ENCODE data around the gene MROH7. TPM values are rescaled to one million over a fixed set of nuclear protein-coding genes. Genes with fewer than 3 reads are reported as not detected.

Gene MROH7
- total RNA-seq, 1 experiment from 2014 or later: not detected

DNA sequence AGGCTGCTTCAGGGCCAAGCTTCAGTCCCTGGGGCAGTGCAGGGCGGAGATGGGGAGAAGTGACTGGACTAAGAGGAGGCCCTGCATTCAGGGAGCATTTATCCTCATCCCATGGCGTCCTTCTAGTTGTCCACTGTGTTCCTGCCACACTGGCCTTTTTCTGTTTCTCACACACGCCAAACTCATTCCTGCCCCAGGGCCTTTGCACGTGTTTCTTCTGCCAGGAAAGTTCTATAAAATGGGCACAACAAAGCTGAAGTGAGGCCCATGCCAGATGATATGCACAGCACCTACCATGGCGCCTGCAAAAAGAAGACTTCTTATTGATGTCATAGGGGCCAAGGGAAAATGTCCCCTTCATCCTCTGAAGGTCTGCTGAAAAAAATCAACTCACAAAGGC lies 24.3 kb downstream of the MROH7 start:
- POLR2A ChIA-PET (ENCODE audit: unreplicated experiment): no interaction called here
- intact Hi-C loops (cut with micrococcal nuclease): no loop called here

DNA sequence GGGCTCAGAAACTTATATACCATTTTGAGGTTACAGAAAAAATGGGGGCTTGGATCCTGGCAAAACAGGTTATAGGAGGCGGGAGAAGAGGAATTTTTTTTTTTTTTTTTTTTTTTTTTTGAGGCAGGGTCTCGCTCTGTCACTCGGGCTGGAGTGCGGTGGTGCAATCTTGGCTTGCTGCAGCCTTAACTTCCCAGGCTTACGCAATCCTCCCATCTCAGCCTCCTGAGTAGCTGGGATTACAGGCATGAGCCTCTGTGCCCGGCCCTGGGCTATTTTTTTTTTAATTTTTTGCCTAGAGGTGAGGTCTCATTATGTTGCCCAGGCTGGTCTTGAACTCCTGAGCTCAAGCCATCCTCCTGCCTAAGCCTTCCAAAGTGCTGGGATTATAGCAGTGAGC lies 24.7 kb downstream of the MROH7 start:
- Histone ChIP-seq H3K4me1 (ENCODE audit: insufficient read depth, low read length) (no peaks in the 10 kb centered on the region), H3K9me2 (replicated peaks; ENCODE audit: low read length) (no peaks in the 10 kb centered on the region), H4K20me1 (ENCODE audit: low read length) (no peaks in the 10 kb centered on the region), H3K4me2 (ENCODE audit: low read length) (no peak overlapping the region), H3K9me3 (ENCODE audit: low read length) (no peaks in the 10 kb centered on the region), H3K79me2 (ENCODE audit: low read length) (no peaks in the 10 kb centered on the region), H3K9ac (ENCODE audit: low read length) (no peak overlapping the region), H2AFZ (ENCODE audit: low read length) (no peak overlapping the region), H3K27me3 (ENCODE audit: low read length) (no peaks in the 10 kb centered on the region), H3K27ac (ENCODE audit: low read length) (no peak overlapping the region), H3K4me3 (ENCODE audit: low read length) (no peak overlapping the region), H3F3A (ENCODE audit: low read length, unreplicated experiment) (no peaks in the 10 kb centered on the region), H3K36me3 (ENCODE audit: low read depth, low read length) (no peaks in the 10 kb centered on the region)
- no TSS peak for BruUV-seq (replicated peaks)
- TF ChIP-seq EZH2phosphoT487 (IDR thresholded peaks at IDR 0.05; ENCODE audit: borderline replicate concordance, low read length) (no peak), CTCF (conservative IDR thresholded peaks at IDR 0.05; ENCODE audit: low read depth, low read length) (no peak), EZH2 (IDR thresholded peaks at IDR 0.05; ENCODE audit: low read length, unreplicated experiment) (no peak)
- ATAC-seq: no peak
- POLR2A ChIA-PET (ENCODE audit: unreplicated experiment): no interaction called here
- CTCF ChIA-PET: no interaction called here
- intact Hi-C loops (cut with micrococcal nuclease): no loop called here
- DNase-seq: no peak

More for the DNA sequence above, 24.3 kb downstream of the MROH7 start:
- H3K4me1 ChIP-seq (ENCODE audit: insufficient read depth, low read length): no peaks in the 10 kb centered on the region
- no peaks in the 10 kb centered on the region for H3K27me3 ChIP-seq (ENCODE audit: low read length)
- no TSS peak for BruUV-seq (replicated peaks)
- CTCF ChIA-PET: no interaction called here
- H3K9me3 ChIP-seq (ENCODE audit: low read length): no peaks in the 10 kb centered on the region
- no peak overlapping the region for H3K4me3 ChIP-seq (ENCODE audit: low read length)
- ATAC-seq: no peak
- no peak overlapping the region for H3K4me2 ChIP-seq (ENCODE audit: low read length)
- TF ChIP-seq EZH2 (IDR thresholded peaks at IDR 0.05; ENCODE audit: low read length, unreplicated experiment) (no peak), EZH2phosphoT487 (IDR thresholded peaks at IDR 0.05; ENCODE audit: borderline replicate concordance, low read length) (no peak), CTCF (conservative IDR thresholded peaks at IDR 0.05; ENCODE audit: low read depth, low read length) (no peak)
- no peaks in the 10 kb centered on the region for H3K9me2 ChIP-seq (replicated peaks; ENCODE audit: low read length)
- no peak overlapping the region for H3K27ac ChIP-seq (ENCODE audit: low read length)
- H3K9ac ChIP-seq (ENCODE audit: low read length): no peak overlapping the region
- DNase-seq: no peak
- no peaks in the 10 kb centered on the region for H4K20me1 ChIP-seq (ENCODE audit: low read length)
- no peak overlapping the region for H2AFZ ChIP-seq (ENCODE audit: low read length)
- no peaks in the 10 kb centered on the region for H3F3A ChIP-seq (ENCODE audit: low read length, unreplicated experiment)
- H3K79me2 ChIP-seq (ENCODE audit: low read length): no peaks in the 10 kb centered on the region
- H3K36me3 ChIP-seq (ENCODE audit: low read depth, low read length): no peaks in the 10 kb centered on the region

- no TSS peak for BruUV-seq (replicated peaks)
These were observed 26.2 kb downstream of the MROH7 start for GRCh38 chr1:54667797-54668196.

More at GRCh38 chr1:54667797-54668196, 26.2 kb downstream of the MROH7 start:
- H3K9ac ChIP-seq (ENCODE audit: low read length): no peak overlapping the region
- H3K4me1 ChIP-seq (ENCODE audit: insufficient read depth, low read length): no peaks in the 10 kb centered on the region
- H2AFZ ChIP-seq (ENCODE audit: low read length): no peak overlapping the region
- DNase-seq (no peak), ATAC-seq (no peak)
- TF ChIP-seq EZH2 (IDR thresholded peaks at IDR 0.05; ENCODE audit: low read length, unreplicated experiment) (no peak), CTCF (conservative IDR thresholded peaks at IDR 0.05; ENCODE audit: low read depth, low read length) (no peak), EZH2phosphoT487 (IDR thresholded peaks at IDR 0.05; ENCODE audit: borderline replicate concordance, low read length) (no peak)
- no peaks in the 10 kb centered on the region for H3K27me3 ChIP-seq (ENCODE audit: low read length)
- intact Hi-C loops (cut with micrococcal nuclease): no loop called here
- no peaks in the 10 kb centered on the region for H4K20me1 ChIP-seq (ENCODE audit: low read length)
- no peak overlapping the region for H3K4me2 ChIP-seq (ENCODE audit: low read length)
- H3K79me2 ChIP-seq (ENCODE audit: low read length): no peaks in the 10 kb centered on the region
- H3K9me2 ChIP-seq (replicated peaks; ENCODE audit: low read length): no peaks in the 10 kb centered on the region
- H3K27ac ChIP-seq (ENCODE audit: low read length): no peak overlapping the region
- no peaks in the 10 kb centered on the region for H3K36me3 ChIP-seq (ENCODE audit: low read depth, low read length)
- CTCF ChIA-PET: no interaction called here
- POLR2A ChIA-PET (ENCODE audit: unreplicated experiment): no interaction called here
- no peaks in the 10 kb centered on the region for H3K9me3 ChIP-seq (ENCODE audit: low read length)
- no peak overlapping the region for H3K4me3 ChIP-seq (ENCODE audit: low read length)
- H3F3A ChIP-seq (ENCODE audit: low read length, unreplicated experiment): no peaks in the 10 kb centered on the region
